HG02840 (cell line): ENCODE data around the gene CGREF1.
"Not testable (repeated sequence)": the region's sequence is repeated elsewhere in the genome, so short reads cannot be mapped to it uniquely, and the experiment has no call there.

Experiments
- ATAC-seq: cut with Tn5 transposase; IDR thresholded peaks from one replicate; pipeline ENCODE4 v1.9.1; 2021; ENCODE audit warnings: mild to moderate bottlenecking, moderate library complexity, moderate number of reproducible peaks; ENCODE audit not compliant: unreplicated experiment, low FRiP score

Gene CGREF1

GRCh38 chr2:27077231-27077630, 41.7 kb downstream of the CGREF1 start:
- ATAC-seq = no peak

GRCh38 chr2:27076323-27076722, 42.6 kb downstream of the CGREF1 start:
- no peak for ATAC-seq

- not testable (repeated sequence) for ATAC-seq
Observed at GRCh38 chr2:27075566-27075871, 43.4 kb downstream of the CGREF1 start.

- no peak for ATAC-seq
Observed at GRCh38 chr2:27074738-27075565, 44.0 kb downstream of the CGREF1 start.

- no peak for ATAC-seq
Observed at GRCh38 chr2:27073782-27074181, 45.1 kb downstream of the CGREF1 start.

- ATAC-seq = no peak
Observed at GRCh38 chr2:27072920-27073319, 46.0 kb downstream of the CGREF1 start.

- peak; percentile 35 for ATAC-seq
Observed at GRCh38 chr2:27071990-27072830, 46.7 kb downstream of the CGREF1 start.

- ATAC-seq = peak; percentile 84
Observed at GRCh38 chr2:27071277-27071989, 47.5 kb downstream of the CGREF1 start, which contains the start of gene OST4. OST4 (minus strand) TSS chr2:27071654.

- ATAC-seq = no peak
Observed at GRCh38 chr2:27070653-27071276, 48.2 kb downstream of the CGREF1 start.

GRCh38 chr2:27069961-27070618, 48.8 kb downstream of the CGREF1 start:
- no peak for ATAC-seq

- ATAC-seq = no peak
Observed at GRCh38 chr2:27069436-27069835, 49.5 kb downstream of the CGREF1 start.

GRCh38 chr2:27067385-27067784, 51.5 kb downstream of the CGREF1 start:
- no peak for ATAC-seq

- no peak for ATAC-seq
Observed at GRCh38 chr2:27065128-27065527, 53.8 kb downstream of the CGREF1 start.

GRCh38 chr2:27060323-27060722, 58.6 kb downstream of the CGREF1 start:
- no peak for ATAC-seq

- ATAC-seq = no peak
Observed at GRCh38 chr2:27059141-27059820, 59.6 kb downstream of the CGREF1 start.

GRCh38 chr2:27058210-27058609, 60.7 kb downstream of the CGREF1 start:
- ATAC-seq = no peak

- ATAC-seq = no peak
Observed at GRCh38 chr2:27057184-27057583, 61.7 kb downstream of the CGREF1 start.

- no peak for ATAC-seq
Observed at GRCh38 chr2:27054721-27055120, 64.2 kb downstream of the CGREF1 start.

GRCh38 chr2:27053776-27054175, 65.2 kb downstream of the CGREF1 start:
- no peak for ATAC-seq
